ACHN (cell line): Measurements from ENCODE around the gene CUL9.

Source experiments
- DNase-seq: peaks from one replicate; pipeline ENCODE4 v3.0.0-alpha.2; 2015
- in situ Hi-C: cut with HindIII; loops from 2 replicates; pipeline ENCODE4 v1.10.0; 2017; ENCODE audit warnings: low sequenced_read_pairs, low pct_ligation_motif_present, low pct_unique_long_range_greater_than_20kb

The CUL9 gene

GRCh38 chr6:43246301-43247113, 64.5 kb downstream of the CUL9 start:
- in situ Hi-C loops, result no loop called here
- peak; percentile 86 for DNase-seq

GRCh38 chr6:43247114-43247999, 65.4 kb downstream of the CUL9 start:
- in situ Hi-C loops, result no loop called here
- DNase-seq, result peak; percentile 83

GRCh38 chr6:43248101-43248500, 66.1 kb downstream of the CUL9 start:
- no peak for DNase-seq

GRCh38 chr6:43248791-43249190, 66.8 kb downstream of the CUL9 start:
- in situ Hi-C loops, result no loop called here
- no peak for DNase-seq

More at GRCh38 chr6:43248101-43248500, 66.1 kb downstream of the CUL9 start:
- in situ Hi-C loops, result no loop called here

GRCh38 chr6:43250992-43251373, 69.0 kb downstream of the CUL9 start:
- in situ Hi-C loops, result no loop called here
- DNase-seq, result no peak

GRCh38 chr6:43253401-43253800, 71.4 kb downstream of the CUL9 start:
- in situ Hi-C loops, result no loop called here
- DNase-seq, result no peak

GRCh38 chr6:43254138-43254817, 72.3 kb downstream of the CUL9 start:
- in situ Hi-C loops, result no loop called here
- no peak for DNase-seq

GRCh38 chr6:43254846-43255245, 72.8 kb downstream of the CUL9 start:
- in situ Hi-C loops, result no loop called here

GRCh38 chr6:43255408-43256054, 73.5 kb downstream of the CUL9 start:
- no peak for DNase-seq
- in situ Hi-C loops, result no loop called here

More at GRCh38 chr6:43254846-43255245, 72.8 kb downstream of the CUL9 start:
- no peak for DNase-seq

GRCh38 chr6:43256670-43257366, 74.8 kb downstream of the CUL9 start:
- in situ Hi-C loops, result no loop called here
- no peak for DNase-seq

- in situ Hi-C loops, result no loop called here
- DNase-seq, result no peak
These were observed 75.6 kb downstream of the CUL9 start for GRCh38 chr6:43257367-43258145.

- in situ Hi-C loops, result no loop called here
- DNase-seq, result no peak
These were observed 76.2 kb downstream of the CUL9 start for GRCh38 chr6:43258180-43258579.

- in situ Hi-C loops, result no loop called here
- DNase-seq, result no peak
These were observed 77.1 kb downstream of the CUL9 start for GRCh38 chr6:43258807-43259686.

- no peak for DNase-seq
- in situ Hi-C loops, result no loop called here
These were observed 78.8 kb downstream of the CUL9 start for GRCh38 chr6:43260791-43261190.

GRCh38 chr6:43261198-43261597, 79.2 kb downstream of the CUL9 start:
- DNase-seq, result no peak
- in situ Hi-C loops, result no loop called here

GRCh38 chr6:43262000-43262779, 80.2 kb downstream of the CUL9 start:
- in situ Hi-C loops, result no loop called here
- DNase-seq, result no peak
